Body of pancreas (tissue), 4 donors: ENCODE data around the gene OR8D2.

Experiments used
- CTCF ChIP-seq, 7 experiments: fragments of 450-650 bp in 4 of 7; fragments of 200-600 bp in 3 of 7; sonication (generic) in 3 of 7; IDR thresholded peaks; one replicate each; pipeline ENCODE4 v1.5.1; 2016 to 2019; ENCODE audit warnings: antibody characterized with exemption in 7 of 7
- POLR2A ChIP-seq, 3 donors: fragments of 450-650 bp; IDR thresholded peaks; one replicate each; pipeline ENCODE4 v1.6.1; 2016; ENCODE audit warnings: antibody characterized with exemption in 3 of 3, mild to moderate bottlenecking in 2 of 3

DNA sequence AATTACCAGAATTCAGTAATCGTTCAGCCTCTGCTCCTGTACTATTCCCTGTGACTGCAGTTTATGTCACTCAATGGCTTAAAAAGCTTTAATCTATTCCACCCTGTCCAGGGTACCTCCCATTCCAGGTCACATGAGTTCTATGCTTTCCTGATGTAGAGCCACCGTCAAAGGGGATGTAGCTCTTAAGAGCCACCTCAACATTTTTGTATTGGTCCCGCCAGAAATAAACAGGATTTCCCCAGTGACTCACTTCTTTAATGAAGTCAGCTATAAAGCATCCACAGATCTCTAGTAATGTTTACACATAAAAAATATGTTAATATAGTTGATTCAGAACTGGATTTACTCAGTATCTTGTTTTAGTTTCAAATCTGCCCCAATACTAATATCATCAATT, 4.9 kb downstream of the OR8D2 start:
- no peak for TF ChIP-seq POLR2A (IDR thresholded peaks at IDR 0.05)
- no peak for TF ChIP-seq CTCF (IDR thresholded peaks at IDR 0.05)
